Measurements from ENCODE around the gene AQP10. TPM values are rescaled to one million over a fixed set of nuclear protein-coding genes. Genes with fewer than 3 reads are reported as not detected.

Gene AQP10
- total RNA-seq, 1 donor from 2014 or later = 0.20 TPM

Small RNA genes within 50 kb of the gene (small RNA-seq; reads per million reads assigned to genes)
- not detected for gene RF00273 (ENCODE audit: low replicate concordance)
- gene RNU6-121P (ENCODE audit: low replicate concordance) = not detected
- gene RNU6-239P (ENCODE audit: low replicate concordance) = not detected
- gene RNU7-57P (ENCODE audit: low replicate concordance) = not detected

Other genes with a start within 250 kb of the AQP10 start
- 0.10 TPM for gene NUP210L, start 166.0 kb upstream of the AQP10 start, total RNA-seq
- 166 TPM for gene TPM3, start 129.0 kb upstream of the AQP10 start, total RNA-seq
- gene CFAP141, start 114.8 kb upstream of the AQP10 start, total RNA-seq = not detected
- gene UBAP2L, start 100.1 kb upstream of the AQP10 start, total RNA-seq = 77.4 TPM
- gene HAX1, start 48.5 kb upstream of the AQP10 start, total RNA-seq = 46.8 TPM
- gene ATP8B2, start 4.4 kb downstream of the AQP10 start, total RNA-seq = 40.4 TPM
- 10.0 TPM for gene IL6R, start 84.2 kb downstream of the AQP10 start, total RNA-seq
- gene TDRD10, start 181.1 kb downstream of the AQP10 start, total RNA-seq = 0.69 TPM
- gene SHE, start 181.3 kb downstream of the AQP10 start, total RNA-seq = 5.4 TPM
- gene UBE2Q1, start 237.6 kb downstream of the AQP10 start, total RNA-seq = 17.8 TPM
- 0.79 TPM for gene CHRNB2, start 246.7 kb downstream of the AQP10 start, total RNA-seq